ENCODE data around the gene KLK5. TPM values are rescaled to one million over a fixed set of nuclear protein-coding genes. Genes with fewer than 3 reads are reported as not detected.
"Not testable (repeated sequence)": the region's sequence is repeated elsewhere in the genome, so short reads cannot be mapped to it uniquely, and the experiment has no call there.

KLK5 gene
- total and polyA plus RNA-seq, 12 donors, result not detected

DNA sequence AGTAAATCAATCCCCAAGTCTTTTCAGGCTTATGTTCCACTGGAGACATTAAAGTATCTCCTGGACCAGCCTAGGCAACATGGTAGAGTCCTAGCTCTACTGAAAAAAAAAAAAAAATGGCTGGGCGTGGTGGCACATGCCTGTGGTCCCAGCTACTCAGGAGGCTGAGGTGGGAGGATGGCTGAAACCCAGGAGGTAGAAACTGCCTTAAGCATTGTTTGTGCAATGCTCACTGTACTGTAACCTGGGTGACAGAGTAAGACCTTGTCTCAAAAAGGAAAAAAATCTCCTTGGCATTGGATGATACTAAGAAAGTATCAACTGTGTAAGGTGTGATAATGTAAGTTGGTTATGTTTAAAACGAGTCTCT is 39.8 kb upstream of the KLK5 start:
- intact Hi-C loops (cut with DNase I), result no loop called here
- DNase-seq, result no peak

DNA sequence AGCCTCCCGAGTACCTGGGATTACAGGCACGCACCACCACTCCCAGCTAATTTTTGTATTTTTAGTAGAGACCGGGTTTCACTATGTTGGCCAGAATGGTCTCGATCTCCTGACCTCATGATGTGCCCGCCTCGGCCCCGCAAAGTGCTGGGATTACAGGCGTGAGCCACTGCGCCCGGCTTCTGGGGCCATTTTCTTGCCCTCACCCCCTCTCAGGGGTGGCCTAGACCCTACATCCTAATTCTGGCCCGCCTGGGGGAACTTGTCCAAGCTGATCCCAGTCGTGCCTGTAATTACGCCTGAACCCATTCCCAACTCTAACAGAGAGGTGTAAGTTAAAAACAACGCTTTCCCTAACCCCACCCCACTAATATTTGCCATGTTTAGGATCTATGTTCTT is 31.6 kb upstream of the KLK5 start:
- WGBS, 4 donors, result 82 to 83% (median 82%) methylated on average over 14 of the region's 14 CpGs
- H3K27ac ChIP-seq; H3K9me3 ChIP-seq (replicated peaks in 1 of 3); H3K4me1 ChIP-seq (replicated peaks in 1 of 2); DNase-seq; H3K36me3 ChIP-seq (replicated peaks in 1 of 2); H3K4me3 ChIP-seq; intact Hi-C loops (cut with DNase I); H3K27me3 ChIP-seq: not testable (repeated sequence)

More for the DNA sequence above, 39.8 kb upstream of the KLK5 start:
- no peaks in the 10 kb centered on the region for H3K36me3 ChIP-seq (replicated peaks in 1 of 2)
- no peak for TF ChIP-seq CTCF (IDR thresholded peaks at IDR 0.05)
- no peak for TF ChIP-seq POLR2A (IDR thresholded peaks at IDR 0.05)
- no peaks in the 10 kb centered on the region for H3K27me3 ChIP-seq
- no peaks in the 10 kb centered on the region for H3K4me1 ChIP-seq (replicated peaks in 1 of 2)
- H3K4me3 ChIP-seq, result no peak overlapping the region
- no peaks in the 10 kb centered on the region for H3K9me3 ChIP-seq (replicated peaks in 1 of 3)
- WGBS, 4 donors, result 55 to 65% (median 60%) methylated on average over 2 of the region's 2 CpGs
- no peak overlapping the region for H3K27ac ChIP-seq

DNA sequence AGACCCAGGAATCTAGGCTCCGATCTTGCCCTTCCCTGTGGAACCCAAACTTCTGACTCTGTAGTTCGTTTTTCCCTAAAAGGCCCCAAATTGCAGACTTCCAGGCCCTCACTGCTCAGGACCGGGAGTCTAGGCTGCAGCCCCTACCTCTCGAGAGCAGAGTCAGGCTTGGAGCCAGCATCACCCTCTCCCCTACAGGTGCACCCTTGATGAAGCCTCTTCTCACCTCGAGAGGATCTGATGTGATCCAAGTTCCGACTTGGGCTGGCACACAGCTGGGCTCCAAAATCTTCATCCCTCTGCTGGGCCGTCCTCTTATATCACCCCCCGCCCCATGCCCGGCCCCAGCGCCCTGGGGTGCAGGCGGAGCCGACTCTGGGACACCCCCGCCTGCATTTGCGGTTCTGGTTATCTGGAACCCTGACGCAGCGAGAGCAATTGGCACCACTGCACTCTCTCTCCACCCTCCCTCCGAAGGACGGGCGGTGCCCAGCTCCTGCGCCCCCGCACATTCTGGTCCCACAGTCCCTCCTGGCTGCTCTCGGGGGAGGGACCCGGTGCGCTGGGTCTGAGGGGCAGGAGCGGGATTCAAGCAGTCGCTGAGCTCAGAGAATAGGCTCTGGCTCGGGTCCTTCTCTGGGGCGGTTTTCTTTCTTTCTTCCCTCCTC is 30.9 kb upstream of the KLK5 start, which contains the start of gene KLK7:
Gene KLK7, minus strand, starts transcription at position 293 of the 668 bp plus-strand sequence. CDS start 1,518 bp downstream, outside the sequence.
- intact Hi-C loops (cut with DNase I), result no loop called here
- no peaks in the 10 kb centered on the region for H3K27me3 ChIP-seq
- H3K9me3 ChIP-seq (replicated peaks in 1 of 3), result no peaks in the 10 kb centered on the region
- no peak for TF ChIP-seq POLR2A (IDR thresholded peaks at IDR 0.05)
- no peak for TF ChIP-seq CTCF (IDR thresholded peaks at IDR 0.05)
- no peaks in the 10 kb centered on the region for H3K36me3 ChIP-seq (replicated peaks in 1 of 2)
- H3K4me1 ChIP-seq (replicated peaks in 1 of 2), result no peaks in the 10 kb centered on the region
- 14 to 36% (median 27%) methylated on average over 9 to 28 of the region's 28 CpGs for WGBS, 4 donors
- no peak for DNase-seq
- H3K4me3 ChIP-seq, result no peak within 1 kb of the TSS
- H3K27ac ChIP-seq, result no peak within 1 kb of the TSS

DNA sequence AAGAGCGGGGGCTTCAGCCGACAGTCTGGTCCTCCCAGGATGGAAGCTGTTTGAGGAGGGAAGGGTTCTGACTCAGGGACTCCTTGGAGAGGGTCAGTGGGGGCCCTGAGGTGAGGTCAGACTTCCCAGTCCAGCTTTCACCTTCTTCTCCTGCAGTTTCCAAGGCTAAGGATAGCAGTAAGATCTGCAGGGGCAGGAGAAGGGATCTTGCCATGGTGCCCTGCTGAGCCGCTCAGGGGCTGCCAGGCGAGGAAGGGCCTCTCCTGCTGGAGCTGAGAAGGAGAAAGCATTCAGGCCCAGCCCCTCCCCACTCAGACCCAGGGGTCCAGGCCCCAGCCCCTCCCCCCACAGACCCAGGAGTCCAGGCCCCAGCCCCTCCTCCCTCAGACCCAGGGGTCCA is 29.3 kb upstream of the KLK5 start:
- Histone ChIP-seq H3K4me1 (replicated peaks in 1 of 2) (no peaks in the 10 kb centered on the region), H3K4me3 (no peak overlapping the region), H3K27me3 (peaks cover under 1% of the 10 kb centered on the region), H3K27ac (no peak overlapping the region), H3K36me3 (replicated peaks in 1 of 2) (no peaks in the 10 kb centered on the region), H3K9me3 (replicated peaks in 1 of 3) (no peaks in the 10 kb centered on the region)
- 70 to 86% (median 81%) methylated on average over 2 to 4 of the region's 4 CpGs for WGBS, 4 donors
- DNase-seq, result no peak
- intact Hi-C loops (cut with DNase I), result no loop called here
- no peak for TF ChIP-seq CTCF (IDR thresholded peaks at IDR 0.05)
- TF ChIP-seq POLR2A (IDR thresholded peaks at IDR 0.05), result no peak

- H3K36me3 ChIP-seq (replicated peaks in 1 of 2), result no peaks in the 10 kb centered on the region
- no peak overlapping the region for H3K27ac ChIP-seq
- intact Hi-C loops (cut with DNase I), result no loop called here
- H3K9me3 ChIP-seq (replicated peaks in 1 of 3), result no peaks in the 10 kb centered on the region
- no peak for DNase-seq
- no peaks in the 10 kb centered on the region for H3K4me1 ChIP-seq (replicated peaks in 1 of 2)
- no peak for TF ChIP-seq POLR2A (IDR thresholded peaks at IDR 0.05)
- no peak for TF ChIP-seq CTCF (IDR thresholded peaks at IDR 0.05)
- 57 to 86% (median 71%) methylated on average over 11 of the region's 11 CpGs for WGBS, 4 donors
- peaks cover 5% of the 10 kb centered on the region for H3K27me3 ChIP-seq
- no peak overlapping the region for H3K4me3 ChIP-seq
Measured at GRCh38 chr19:50981587-50982146, 28.8 kb upstream of the KLK5 start.
